Keratinocyte (primary cell): Measurements from ENCODE around the gene ABR. TPM values are rescaled to one million over a fixed set of nuclear protein-coding genes. Genes with fewer than 3 reads are reported as not detected.
A peak's percentile ranks its signal among the peaks of the same experiment; 100 is the strongest.

Experiments used
- DNase-seq: peaks from one replicate; pipeline ENCODE4 v3.0.0-alpha.2; 2011; ENCODE audit warnings: low read depth, missing footprints, low spot score
- FAIRE-seq: peaks from 2 replicates; lab custom pipeline; 2011; peaks lifted over from hg19 to GRCh38; lab: Jason Lieb, UNC
- H2AFZ ChIP-seq: 2 replicates; pipeline ENCODE4 v1.6.0; 2012; ENCODE audit warnings: low read length, control low read depth, inconsistent platforms; ENCODE audit not compliant: control insufficient read depth
- H3K27ac ChIP-seq: 2 replicates; pipeline ENCODE4 v1.5.1; 2011; ENCODE audit warnings: low read length; ENCODE audit not compliant: control insufficient read depth, insufficient read depth
- H3K27me3 ChIP-seq: 3 replicates; pipeline ENCODE4 v1.6.0; 2011; ENCODE audit warnings: low read length; ENCODE audit not compliant: control insufficient read depth, insufficient read depth; ENCODE audit errors: extremely low read depth
- H3K36me3 ChIP-seq, 2 experiments: 2 replicates in 1 of 2; 3 replicates in 1 of 2; pipeline ENCODE4 v1.5.1; 2011; ENCODE audit warnings: low read length in 2 of 2, mild to moderate bottlenecking in 1 of 2; ENCODE audit not compliant: control insufficient read depth in 2 of 2, insufficient read depth in 2 of 2; ENCODE audit errors: extremely low read depth in 1 of 2
- H3K4me1 ChIP-seq: 3 replicates; pipeline ENCODE4 v1.5.1; 2011; ENCODE audit warnings: low read length; ENCODE audit not compliant: control insufficient read depth, insufficient read depth; ENCODE audit errors: extremely low read depth
- H3K4me2 ChIP-seq: 3 replicates; pipeline ENCODE4 v1.6.0; 2011; ENCODE audit warnings: low read depth, low read length; ENCODE audit not compliant: control insufficient read depth, insufficient read depth; ENCODE audit errors: extremely low read depth
- H3K4me3 ChIP-seq, 3 experiments: fragments of 200-600 bp in 1 of 3; sonication (generic) in 1 of 3; 2 replicates in 2 of 3; 3 replicates in 1 of 3; pipeline ENCODE4 v1.5.1; 2011 to 2016; ENCODE audit warnings: low read length in 3 of 3, mild to moderate bottlenecking in 3 of 3, control low read depth in 2 of 3, inconsistent platforms in 1 of 3, low read depth in 1 of 3, mixed read lengths in 1 of 3, mixed run types in 1 of 3, moderate library complexity in 1 of 3; ENCODE audit not compliant: control insufficient read depth in 2 of 3, insufficient read depth in 2 of 3; ENCODE audit errors: extremely low read depth in 1 of 3
- H3K79me2 ChIP-seq: 2 replicates; pipeline ENCODE4 v1.6.0; 2012; ENCODE audit warnings: low read length; ENCODE audit not compliant: control insufficient read depth, insufficient read depth
- H3K9ac ChIP-seq: 3 replicates; pipeline ENCODE4 v1.6.0; 2011; ENCODE audit warnings: low read length; ENCODE audit not compliant: control insufficient read depth, insufficient read depth; ENCODE audit errors: extremely low read depth
- H3K9me1 ChIP-seq: 3 replicates; pipeline ENCODE4 v1.6.0; 2011; ENCODE audit warnings: low read length; ENCODE audit not compliant: control insufficient read depth, insufficient read depth; ENCODE audit errors: extremely low read depth
- H3K9me3 ChIP-seq: 2 replicates; pipeline ENCODE4 v1.5.1; 2012; ENCODE audit warnings: low read depth, low read length; ENCODE audit not compliant: control insufficient read depth
- H4K20me1 ChIP-seq: 3 replicates; pipeline ENCODE4 v1.6.0; 2011; ENCODE audit warnings: low read length; ENCODE audit not compliant: control insufficient read depth, insufficient read depth; ENCODE audit errors: extremely low read depth
- EZH2 ChIP-seq: IDR thresholded peaks from one replicate; pipeline ENCODE4 v1.6.1; 2012; ENCODE audit warnings: inconsistent platforms, mild to moderate bottlenecking, low read length, moderate library complexity
- dilution Hi-C: fragments of 300-500 bp; cut with MboI; formaldehyde crosslinking; loops from one replicate; pipeline ENCODE4 v1.7.0; 2020; ENCODE audit warnings: low sequenced_read_pairs; ENCODE audit not compliant: extremely low pct_ligation_motif_present
- polyA minus RNA-seq, 3 experiments: library from RNA; depleted of rRNA, polyadenylated mRNA; stranded (reverse); fragments of >200 nt; gene quantifications; 1 replicate in 1 of 3; 2 replicates in 1 of 3; 3 replicates in 1 of 3; pipeline ENCODE4 v1.2.3, GENCODE V29; 2011
- polyA plus RNA-seq, 5 experiments: library from polyadenylated mRNA; depleted of rRNA in 3 of 5; stranded (reverse) in 3 of 5; stranded (forward) in 1 of 5; unstranded in 1 of 5; fragments of >200 nt; gene quantifications; 1 replicate in 1 of 5; 2 replicates in 3 of 5; 3 replicates in 1 of 5; pipeline versions ENCODE4 v1.2.1 to v1.2.3, GENCODE V29; 2011 to 2012; ENCODE audit warnings: missing spikeins in 2 of 5, low read depth in 1 of 5, low replicate concordance in 1 of 5
- TF ChIP-seq, protein P1 (sequence below), 3 experiments: IDR thresholded peaks in 1 of 3; conservative IDR thresholded peaks in 1 of 3; optimal IDR thresholded peaks in 1 of 3; 2 replicates in 2 of 3; 3 replicates in 1 of 3; pipeline versions ENCODE3 to v1.5.1; 2011; ENCODE audit warnings: low read length in 3 of 3, mild to moderate bottlenecking in 3 of 3, moderate library complexity in 2 of 3, control low read depth in 1 of 3, inconsistent platforms in 1 of 3; ENCODE audit not compliant: insufficient read depth in 2 of 3; ENCODE audit errors: extremely low read depth in 1 of 3

Gene ABR
- polyA plus RNA-seq (16.9 to 43.7 TPM (median 17.3 TPM) in 3 replicates), polyA minus RNA-seq (32.5 to 192 TPM (median 43.7 TPM) in 3 replicates)
- 16.3 TPM for polyA plus RNA-seq (2011; ENCODE audit: low read depth)
- polyA plus RNA-seq (2011; cell fraction: cytosol; rRNA removed), result 24.9 and 35.9 TPM in 2 replicates
- polyA plus RNA-seq (2011; cell fraction: nucleus; rRNA removed), result 28.1 and 37.4 TPM in 2 replicates
- 15.1 and 34.4 TPM in 2 replicates for polyA plus RNA-seq (2012; ENCODE audit: low replicate concordance)
- polyA minus RNA-seq (2011; cell fraction: cytosol; rRNA and poly(A)+ RNA removed), result 52.9 TPM
- polyA minus RNA-seq (2011; cell fraction: nucleus; rRNA and poly(A)+ RNA removed), result 18.8 and 24.6 TPM in 2 replicates

- H3K27ac ChIP-seq, result no peak within 1 kb of the TSS
- FAIRE-seq, result no peak
These were observed at the start of gene ABR for GRCh38 chr17:1179818-1180742. Gene ABR, minus strand, starts transcription at chr17:1179981. Its CDS starts 254 bp downstream, at chr17:1179727.

GRCh38 chr17:1229349-1229899 is 49.6 kb upstream of the ABR start:
- no peak for DNase-seq
- peak overlapping the region in 2 of 3 experiments; percentile 14 to 16 for H3K4me3 ChIP-seq

More at GRCh38 chr17:1179818-1180742, at the start of gene ABR:
- peak within 1 kb of the TSS; percentile 20 to 75 (median 65) for H3K4me3 ChIP-seq
- H4K20me1 ChIP-seq, result no peaks in the 10 kb centered on the region
- no peak within 1 kb of the TSS for H3K9ac ChIP-seq
- no peaks in the 10 kb centered on the region for H3K79me2 ChIP-seq
- H3K36me3 ChIP-seq, result no peaks in the 10 kb centered on the region
- dilution Hi-C loops, result no loop called here
- no peaks in the 10 kb centered on the region for H3K9me1 ChIP-seq
- H3K9me3 ChIP-seq, result no peaks in the 10 kb centered on the region
- peaks cover 43% of the 10 kb centered on the region for H3K27me3 ChIP-seq
- H3K4me2 ChIP-seq, result peak within 1 kb of the TSS; percentile 66
- TF ChIP-seq, protein P1, sequence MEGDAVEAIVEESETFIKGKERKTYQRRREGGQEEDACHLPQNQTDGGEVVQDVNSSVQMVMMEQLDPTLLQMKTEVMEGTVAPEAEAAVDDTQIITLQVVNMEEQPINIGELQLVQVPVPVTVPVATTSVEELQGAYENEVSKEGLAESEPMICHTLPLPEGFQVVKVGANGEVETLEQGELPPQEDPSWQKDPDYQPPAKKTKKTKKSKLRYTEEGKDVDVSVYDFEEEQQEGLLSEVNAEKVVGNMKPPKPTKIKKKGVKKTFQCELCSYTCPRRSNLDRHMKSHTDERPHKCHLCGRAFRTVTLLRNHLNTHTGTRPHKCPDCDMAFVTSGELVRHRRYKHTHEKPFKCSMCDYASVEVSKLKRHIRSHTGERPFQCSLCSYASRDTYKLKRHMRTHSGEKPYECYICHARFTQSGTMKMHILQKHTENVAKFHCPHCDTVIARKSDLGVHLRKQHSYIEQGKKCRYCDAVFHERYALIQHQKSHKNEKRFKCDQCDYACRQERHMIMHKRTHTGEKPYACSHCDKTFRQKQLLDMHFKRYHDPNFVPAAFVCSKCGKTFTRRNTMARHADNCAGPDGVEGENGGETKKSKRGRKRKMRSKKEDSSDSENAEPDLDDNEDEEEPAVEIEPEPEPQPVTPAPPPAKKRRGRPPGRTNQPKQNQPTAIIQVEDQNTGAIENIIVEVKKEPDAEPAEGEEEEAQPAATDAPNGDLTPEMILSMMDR (optimal IDR thresholded peaks at IDR 0.05 in 1 of 3, IDR thresholded peaks at IDR 0.05 in 1 of 3, conservative IDR thresholded peaks at IDR 0.05 in 1 of 3; ENCODE audit: extremely low read depth in 1 of 3, insufficient read depth in 2 of 3, low read length in 3 of 3), result no peak
- no peak for TF ChIP-seq EZH2
- H2AFZ ChIP-seq, result peak within 1 kb of the TSS; percentile 22
- no peak for DNase-seq
- H3K4me1 ChIP-seq, result no peaks in the 10 kb centered on the region

More at GRCh38 chr17:1229349-1229899, 49.6 kb upstream of the ABR start:
- dilution Hi-C loops, result no loop called here
- no peaks in the 10 kb centered on the region for H4K20me1 ChIP-seq
- H3K27ac ChIP-seq, result no peak overlapping the region
- no peak for FAIRE-seq
- no peak overlapping the region for H2AFZ ChIP-seq
- no peaks in the 10 kb centered on the region for H3K36me3 ChIP-seq
- peaks cover 5% of the 10 kb centered on the region for H3K9me3 ChIP-seq
- H3K9ac ChIP-seq, result no peak overlapping the region
- H3K79me2 ChIP-seq, result no peaks in the 10 kb centered on the region
- peak overlapping the region; percentile 27 for H3K4me2 ChIP-seq
- peak; percentile 96 for TF ChIP-seq EZH2
- TF ChIP-seq, protein P1 (optimal IDR thresholded peaks at IDR 0.05 in 1 of 3, IDR thresholded peaks at IDR 0.05 in 1 of 3, conservative IDR thresholded peaks at IDR 0.05 in 1 of 3; ENCODE audit: extremely low read depth in 1 of 3, insufficient read depth in 2 of 3, low read length in 3 of 3), result no peak
- no peaks in the 10 kb centered on the region for H3K4me1 ChIP-seq
- no peaks in the 10 kb centered on the region for H3K9me1 ChIP-seq
- H3K27me3 ChIP-seq, result peaks cover 64% of the 10 kb centered on the region
